Stimulated activated CD8-positive, alpha-beta memory T cell treated with anti-CD3 and anti-CD28 coated beads, Interleukin-15, amount 100 ng/mL, for 48 hours (primary cell): ENCODE results near the gene MCF2.

ENCODE experiments used
- DNase-seq, 2 donors: peaks; one replicate each; pipeline ENCODE4 v3.0.0-alpha.2; 2020; ENCODE audit warnings: low read depth in 2 of 2

MCF2 gene

DNA sequence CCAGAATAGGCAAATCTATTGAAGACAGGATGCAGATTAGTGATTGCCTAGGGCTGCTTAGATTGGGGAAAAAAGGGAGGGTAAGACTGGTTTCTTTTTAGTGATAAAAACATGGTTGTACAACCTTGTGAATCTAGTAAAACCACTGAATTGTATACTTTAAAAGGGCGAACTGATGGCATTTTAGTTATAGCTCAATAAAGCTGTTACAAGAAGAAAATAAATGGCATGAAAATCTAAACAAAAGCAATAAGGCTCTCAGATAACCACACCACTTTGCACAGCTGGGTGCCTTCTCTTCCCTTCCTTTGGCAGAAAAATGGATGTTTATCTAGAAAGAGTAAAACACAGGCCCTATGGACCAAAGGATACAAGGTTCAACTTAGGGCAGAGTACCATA lies 107.9 kb downstream of the MCF2 start:
- DNase-seq, result no peak

DNA sequence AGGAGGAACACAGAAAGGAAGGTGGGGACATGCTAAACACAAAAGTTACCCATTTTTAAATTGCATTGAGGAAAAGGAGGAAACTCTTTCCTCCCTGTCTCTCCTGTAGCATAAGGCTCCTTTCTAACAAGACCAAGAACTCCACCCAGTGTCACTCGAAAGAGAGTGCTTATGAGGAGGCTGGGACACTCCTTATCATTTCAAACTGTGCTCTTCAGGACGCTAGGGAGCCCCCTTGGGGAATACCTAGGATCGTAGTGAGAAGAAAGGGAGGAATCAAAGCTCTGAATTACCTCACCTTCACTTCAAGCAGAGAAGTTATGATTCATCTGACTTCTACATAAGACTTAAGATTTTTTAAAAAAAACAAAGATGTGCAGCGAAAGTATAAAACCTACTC lies 111.9 kb downstream of the MCF2 start:
- DNase-seq, result no peak

DNA sequence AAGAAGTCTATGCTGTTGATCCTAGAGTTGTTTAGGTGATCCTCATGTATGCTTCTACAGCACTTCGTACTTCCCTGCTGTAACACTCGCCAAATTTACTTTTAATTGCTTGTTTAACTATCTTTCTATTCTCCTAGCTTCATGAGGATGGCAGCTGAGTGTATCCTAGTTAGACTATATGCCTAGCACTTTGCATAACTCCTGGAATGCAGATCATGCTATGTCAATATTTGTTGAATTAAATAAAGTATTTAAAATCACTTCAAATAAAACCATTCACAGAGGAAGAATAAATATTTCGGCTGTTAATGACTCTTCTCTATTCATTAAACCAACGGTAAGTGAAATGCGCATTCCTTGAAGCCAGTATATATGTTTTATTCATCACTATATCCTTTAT lies 122.4 kb downstream of the MCF2 start:
- no peak for DNase-seq

DNA sequence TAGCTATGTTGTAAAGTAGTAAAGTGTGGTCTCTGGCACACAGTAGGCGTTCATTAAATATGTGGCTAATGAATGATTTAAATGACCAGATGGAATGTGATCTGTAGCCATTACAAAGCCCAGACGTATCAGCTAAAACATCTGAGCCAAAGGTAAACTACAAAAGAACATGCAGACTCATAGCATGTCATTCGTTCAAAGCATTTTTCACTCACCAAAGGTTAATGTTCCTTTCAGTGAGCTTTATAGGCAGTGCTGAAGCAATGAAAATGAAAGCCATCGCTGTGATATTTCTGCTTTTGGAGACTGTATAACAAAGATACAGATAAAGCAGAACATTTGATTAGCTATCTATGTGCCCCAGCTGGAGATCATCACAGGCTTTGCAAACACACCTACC lies 126.9 kb downstream of the MCF2 start:
- DNase-seq, result no peak

DNA sequence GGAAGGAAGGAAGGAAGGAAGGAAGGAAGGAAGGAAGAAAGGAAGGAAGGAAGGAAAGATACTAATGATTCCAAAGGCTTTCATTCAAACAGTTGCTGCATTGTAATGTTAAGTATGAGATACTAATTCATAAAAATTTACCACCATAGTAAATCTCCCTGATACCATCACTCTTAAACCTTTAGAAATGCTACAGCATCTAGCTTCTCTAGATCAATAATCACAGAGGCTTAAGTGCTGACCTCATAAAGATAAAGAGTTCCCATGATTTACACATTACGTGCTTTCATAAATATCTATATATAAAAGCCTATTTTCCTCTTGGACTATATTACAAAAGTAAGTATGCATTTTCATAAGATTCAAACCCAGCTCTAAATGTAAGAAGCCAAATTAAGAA lies 141.0 kb downstream of the MCF2 start:
- DNase-seq, result no peak

DNA sequence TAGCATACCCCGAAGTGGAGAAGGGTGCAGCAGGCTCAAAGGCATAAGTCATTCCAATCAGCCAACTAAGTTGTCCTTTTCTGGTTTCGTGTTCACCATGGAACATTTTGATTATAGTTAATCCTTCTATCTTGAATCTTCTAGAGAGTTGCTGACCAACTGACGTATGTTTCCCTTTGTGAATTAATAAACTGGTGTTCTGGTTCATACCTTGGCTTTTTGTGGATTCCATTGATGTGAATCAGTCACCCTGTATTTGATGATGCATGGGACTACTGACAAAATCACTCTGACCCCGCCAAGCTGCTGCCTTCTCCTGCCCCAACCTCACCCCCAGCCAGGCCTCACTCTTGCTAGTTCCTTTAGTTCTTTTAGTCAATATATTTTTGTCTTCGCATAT lies 144.7 kb downstream of the MCF2 start:
- DNase-seq, result no peak

DNA sequence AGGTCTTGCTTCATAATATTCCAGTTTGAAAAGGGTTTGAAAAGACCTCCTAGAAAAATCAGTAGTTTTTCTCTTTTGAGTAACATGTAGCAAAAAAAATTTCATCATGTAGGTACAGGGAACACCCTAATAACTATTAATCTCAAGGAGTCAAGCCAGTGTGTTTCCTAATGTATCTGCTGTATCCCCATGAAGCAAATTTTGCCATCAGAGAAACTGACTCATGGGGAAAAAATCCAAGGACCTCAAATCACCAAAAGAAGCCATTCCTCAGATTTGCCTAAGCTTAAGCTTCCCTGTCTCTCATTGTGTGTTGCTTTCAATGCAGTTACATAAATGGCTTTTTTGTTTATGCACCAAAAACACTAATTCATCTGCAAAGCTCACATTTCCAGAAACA lies 147.7 kb downstream of the MCF2 start:
- DNase-seq, result no peak

DNA sequence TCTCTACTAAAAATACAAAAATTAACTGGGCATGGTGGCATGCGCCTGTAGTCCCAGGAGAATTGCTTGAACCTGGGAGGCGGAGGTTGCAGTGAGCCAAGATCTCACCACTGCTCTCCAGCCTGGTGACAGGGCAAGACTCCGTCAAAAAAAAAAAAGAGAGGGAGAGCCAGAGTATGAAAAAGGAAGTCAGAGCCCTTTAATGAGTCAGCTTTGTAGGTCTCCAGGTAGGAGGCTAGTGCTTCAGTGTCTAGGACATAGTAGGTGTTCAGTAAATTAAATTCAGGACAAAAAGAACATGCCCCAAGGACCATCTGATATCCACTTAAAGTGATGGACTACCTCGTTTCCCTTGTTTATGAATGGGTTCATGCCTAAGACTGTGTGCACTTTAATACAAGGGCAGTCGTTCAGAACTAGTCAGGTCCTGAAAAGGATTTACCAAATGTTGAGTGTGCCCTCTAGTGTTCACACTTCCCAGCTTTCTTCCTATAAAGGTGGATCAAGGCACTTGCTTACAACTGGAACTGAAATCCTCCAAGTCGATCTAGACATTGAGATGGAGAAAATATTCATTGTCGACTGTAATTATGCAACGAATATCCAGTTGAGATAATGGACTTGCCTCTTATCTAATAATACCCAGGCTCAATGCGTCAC lies 148.5 kb downstream of the MCF2 start:
- DNase-seq, result no peak

DNA sequence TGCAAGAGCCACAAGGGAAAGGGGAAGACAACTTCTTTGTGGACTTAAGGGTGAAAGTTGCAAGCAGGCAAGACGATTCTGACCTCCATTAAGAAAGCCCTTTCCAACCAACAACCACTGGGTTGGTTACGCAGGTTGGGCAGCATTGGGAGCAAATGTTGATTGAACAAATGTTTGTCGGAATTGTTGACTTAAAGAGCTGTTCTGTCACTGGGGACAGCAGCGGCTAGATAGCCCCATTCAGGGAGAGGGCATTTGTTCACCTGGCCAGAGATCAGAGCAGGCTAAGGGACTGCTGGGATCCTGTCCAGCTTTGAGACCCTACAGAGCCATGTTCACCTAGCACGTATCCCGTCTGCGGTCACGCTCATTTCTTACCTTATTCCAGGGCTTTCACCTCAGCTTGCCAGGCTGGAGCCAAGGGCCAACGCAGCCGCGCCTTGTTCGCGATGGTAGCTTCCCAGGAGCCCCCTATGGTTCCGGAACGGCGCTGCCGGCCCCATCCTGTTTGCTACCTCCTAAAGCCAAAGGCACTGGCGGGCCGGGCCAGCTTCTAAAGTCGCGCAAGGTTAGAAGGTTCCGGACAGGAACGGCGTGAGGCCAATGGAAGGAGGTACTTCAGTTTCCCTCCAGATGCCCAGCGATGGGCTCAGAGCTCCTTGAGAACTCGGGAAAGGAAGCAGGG lies 152.8 kb downstream of the MCF2 start:
- no peak for DNase-seq

DNA sequence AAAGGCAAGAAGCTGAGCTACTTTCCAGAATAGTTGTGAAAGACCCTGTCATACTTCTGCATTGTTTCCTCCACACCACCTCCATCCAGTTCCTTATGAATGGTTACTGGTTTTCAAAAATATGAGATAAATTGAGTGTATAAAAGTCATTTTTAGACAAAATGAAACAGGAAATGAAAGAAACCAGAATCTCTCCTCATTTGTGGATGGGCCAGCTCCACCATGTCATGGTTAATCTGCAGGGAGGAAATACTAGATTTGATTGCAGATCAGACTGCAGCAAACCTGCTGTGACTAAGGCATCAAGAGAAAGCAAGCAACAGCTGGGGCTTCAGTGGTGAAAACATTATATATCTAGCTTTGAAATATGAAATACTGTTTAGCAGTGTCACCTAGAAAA lies 153.6 kb downstream of the MCF2 start:
- DNase-seq, result no peak

DNA sequence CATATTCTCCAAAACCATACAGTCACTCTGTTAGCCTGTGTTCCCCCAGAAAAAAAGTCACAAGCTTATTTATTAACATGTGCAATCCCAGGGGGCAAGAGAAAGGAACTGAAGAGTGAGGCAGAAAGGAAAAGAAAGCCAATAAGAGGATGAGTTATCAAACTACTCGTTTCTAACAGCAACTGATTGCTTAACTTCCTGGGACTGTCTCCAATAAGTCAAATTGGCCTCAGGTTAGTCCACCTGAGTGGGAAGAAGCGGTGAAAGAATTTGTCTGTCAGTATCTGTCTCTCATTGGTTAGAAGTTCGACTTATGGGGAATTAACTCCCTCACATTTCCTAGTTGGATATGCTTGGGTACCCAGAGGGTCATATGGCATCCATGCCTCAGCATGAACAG lies 163.4 kb downstream of the MCF2 start:
- no peak for DNase-seq

DNA sequence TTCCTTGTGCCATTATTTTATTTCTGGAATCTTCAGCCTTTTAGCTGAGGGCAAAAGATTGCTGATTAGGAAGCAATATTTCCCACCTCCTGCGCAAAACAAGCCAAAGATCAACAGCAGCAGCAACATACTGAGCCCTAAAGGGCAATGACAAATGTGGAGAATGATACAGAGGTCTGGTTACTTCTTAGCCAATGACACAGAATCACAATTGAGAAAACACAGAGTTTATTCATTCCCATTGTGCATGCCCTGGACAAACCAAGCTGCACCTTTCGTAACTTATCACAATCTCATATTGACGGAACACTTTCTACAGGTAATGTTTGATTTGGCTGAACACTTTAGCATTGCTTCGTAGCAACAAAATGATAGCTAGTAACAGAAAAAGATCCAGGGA lies 164.0 kb downstream of the MCF2 start:
- DNase-seq, result no peak

DNA sequence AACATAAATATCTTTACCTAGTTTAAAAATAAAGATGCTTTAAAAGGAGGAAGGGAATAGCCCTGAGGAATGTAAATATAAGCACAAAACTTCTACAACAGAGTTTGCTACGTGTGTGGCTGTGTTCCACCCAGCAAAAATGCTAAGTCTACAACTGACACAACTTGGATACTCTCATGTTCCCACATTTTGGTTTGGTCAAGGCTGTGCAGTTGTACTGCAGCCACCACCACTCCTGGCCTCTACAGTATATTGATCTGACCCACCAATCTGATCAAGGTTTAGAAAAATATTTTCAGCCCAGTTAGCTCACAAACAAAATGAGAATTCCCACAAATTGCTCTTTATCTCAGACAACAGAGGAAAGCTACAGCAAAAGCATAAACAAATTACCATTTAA lies 165.3 kb downstream of the MCF2 start:
- DNase-seq, result no peak

DNA sequence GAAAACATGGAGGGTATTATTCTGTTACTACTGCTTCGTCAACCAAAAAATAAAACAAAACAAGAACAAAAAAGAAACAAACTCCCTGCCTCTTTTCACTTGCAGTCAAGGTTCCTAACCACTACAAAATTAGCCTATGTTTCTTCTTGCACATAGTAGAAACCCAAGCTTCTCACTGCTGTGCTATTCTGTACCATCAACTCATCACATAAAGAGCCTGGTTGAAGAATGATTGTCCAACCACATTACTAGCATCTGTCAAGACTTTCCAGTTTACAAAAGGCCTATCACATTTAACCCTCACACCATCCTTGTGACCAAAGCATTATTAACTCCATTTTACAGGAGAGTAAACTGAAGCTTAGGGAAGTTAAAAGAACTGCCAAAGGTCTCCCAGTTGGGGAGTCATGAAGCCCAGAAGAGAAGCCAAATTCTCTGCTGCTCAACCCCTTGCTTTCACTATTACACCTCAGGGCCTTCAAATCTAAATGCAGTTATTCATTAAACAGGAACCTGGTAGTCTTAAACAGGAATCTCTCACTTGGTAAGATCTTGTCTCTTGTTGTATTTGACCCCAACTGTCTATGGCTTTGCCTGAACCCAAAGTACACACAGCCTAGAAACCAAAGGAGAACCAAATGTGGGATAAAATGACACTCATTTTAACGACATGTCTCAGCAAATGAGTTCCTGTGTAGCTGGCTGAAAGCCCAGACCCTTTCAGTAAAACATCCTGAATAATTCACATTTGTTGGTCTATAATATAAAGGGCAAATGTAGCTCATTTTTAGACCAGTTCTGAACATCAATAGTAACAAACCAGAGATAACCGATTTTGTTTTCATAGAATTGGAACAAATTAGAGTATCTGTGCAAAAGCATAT lies 168.8 kb downstream of the MCF2 start:
- DNase-seq, result no peak

DNA sequence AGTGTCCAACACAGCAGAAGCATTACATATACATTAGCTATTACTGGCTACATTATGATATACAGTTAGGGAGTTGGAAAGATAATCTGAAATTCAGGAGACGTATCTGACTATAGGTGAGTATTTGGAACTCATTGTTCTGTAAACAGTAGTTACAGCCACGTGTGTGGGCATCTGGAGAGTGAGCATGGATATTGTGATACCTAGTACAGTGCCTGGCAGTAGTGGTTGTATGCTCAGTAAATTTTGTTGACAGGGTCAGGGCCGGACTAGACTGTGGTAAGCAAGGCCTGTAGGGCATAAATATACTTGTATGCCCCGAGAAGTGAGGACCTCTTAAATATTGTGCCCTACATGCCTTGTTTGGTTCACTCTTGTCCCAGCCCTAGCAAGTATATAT lies 174.5 kb downstream of the MCF2 start:
- no peak for DNase-seq

DNA sequence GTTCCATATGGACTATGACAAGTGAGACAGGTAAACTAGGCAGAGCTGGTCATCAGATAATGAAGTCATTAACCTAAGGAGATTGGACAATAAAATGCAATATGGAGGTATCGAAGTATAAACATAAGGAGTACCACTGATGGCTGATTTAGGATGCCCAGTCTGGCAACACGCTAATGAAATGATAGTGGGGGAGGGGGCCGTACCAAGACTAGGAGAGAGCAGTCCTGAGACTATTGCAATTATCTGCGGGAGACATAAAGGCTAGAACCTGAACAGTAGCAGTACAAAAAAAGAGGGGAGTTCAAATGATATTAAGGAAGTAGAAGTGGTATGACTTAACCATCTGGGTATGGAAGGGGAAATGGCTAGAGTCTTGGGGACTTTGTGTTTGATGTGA lies 175.1 kb downstream of the MCF2 start:
- no peak for DNase-seq
